Spleen (tissue), 13 donors: ENCODE measurements around the gene RNF13. TPM values are rescaled to one million over a fixed set of nuclear protein-coding genes. Genes with fewer than 3 reads are reported as not detected.

Experiments
- DNase-seq: peaks from one replicate; pipeline ENCODE4 v3.0.0-alpha.2; 2020
- H3K27ac ChIP-seq, 8 donors: fragments of 200-600 bp; sonication (generic) in 7 of 8; 1 replicate in 4 of 8; 2 replicates in 4 of 8; pipeline versions ENCODE4 v1.5.0 to v1.8.0; 2016 to 2021; ENCODE audit warnings: inconsistent platforms in 4 of 8, mild to moderate bottlenecking in 4 of 8, moderate library complexity in 1 of 8
- H3K27me3 ChIP-seq, 7 donors: fragments of 200-600 bp; sonication (generic) in 6 of 7; replicated peaks in 1 of 7; 1 replicate in 4 of 7; 2 replicates in 3 of 7; pipeline versions ENCODE4 v1.5.0 to v1.8.0; 2016 to 2021; ENCODE audit warnings: inconsistent platforms in 3 of 7, mild to moderate bottlenecking in 1 of 7
- H3K36me3 ChIP-seq, 6 donors: fragments of 200-600 bp; sonication (generic) in 5 of 6; 1 replicate in 4 of 6; 2 replicates in 2 of 6; pipeline versions ENCODE4 v1.5.0 to v1.8.0; 2016 to 2021; ENCODE audit warnings: inconsistent platforms in 2 of 6
- H3K4me1 ChIP-seq, 6 donors: fragments of 200-600 bp; sonication (generic) in 5 of 6; 1 replicate in 3 of 6; 2 replicates in 3 of 6; pipeline versions ENCODE4 v1.5.0 to v1.8.0; 2016 to 2021; ENCODE audit warnings: inconsistent platforms in 3 of 6
- H3K4me3 ChIP-seq, 8 donors: fragments of 200-600 bp; sonication (generic) in 7 of 8; 1 replicate in 4 of 8; 2 replicates in 4 of 8; pipeline versions ENCODE4 v1.5.0 to v1.8.0; 2016 to 2021; ENCODE audit warnings: inconsistent platforms in 4 of 8, mild to moderate bottlenecking in 4 of 8, moderate library complexity in 2 of 8
- H3K9me3 ChIP-seq, 8 donors: fragments of 200-600 bp; sonication (generic) in 7 of 8; 1 replicate in 4 of 8; 2 replicates in 4 of 8; pipeline versions ENCODE4 v1.5.0 to v1.8.0; 2016 to 2021; ENCODE audit warnings: inconsistent platforms in 4 of 8
- POLR2A ChIP-seq, 3 donors: fragments of 450-650 bp; IDR thresholded peaks; one replicate each; pipeline ENCODE4 v1.5.1; 2017; ENCODE audit warnings: antibody characterized with exemption in 3 of 3, mild to moderate bottlenecking in 1 of 3
- POLR2AphosphoS5 ChIP-seq, 3 donors: sonication (generic); formaldehyde crosslinking; IDR thresholded peaks; one replicate each; pipeline ENCODE4 v1.5.1; 2017; ENCODE audit warnings: antibody characterized with exemption in 3 of 3
- WGBS, 5 donors: extraction: QIAGEN DNeasy Blood & Tissue Kit in 3 of 5; methylation state at CpG; one replicate each; pipeline versions ENCODE4 v1.1.5 to v1.1.7; 2013 to 2018; 5-methylcytosine and 5-hydroxymethylcytosine counted together
- intact Hi-C: fragments of 100-400 bp; cut with DNase I; formaldehyde crosslinking; loops from one replicate; pipeline ENCODE4 v1.15.0; 2023; ENCODE audit warnings: low total_unique reads
- long read RNA-seq, 2 donors: transcript quantifications; one replicate each; lab custom pipeline, GENCODE V29; 2026
- polyA plus RNA-seq, 3 donors: library from polyadenylated mRNA; stranded (reverse); fragments of 200-250 nt; gene quantifications; one replicate each; pipeline ENCODE4 v1.2.1, GENCODE V29; 2013
- total RNA-seq, 7 donors: library from RNA; depleted of rRNA in 3 of 7; stranded (reverse); fragments of >200 nt in 3 of 7; fragmentation: NEBNext Ultra II Directional in 4 of 7; extraction: Animal tissue kit (Norgen Biotek cat#: 25700) in 4 of 7; gene quantifications; one replicate each; pipeline versions ENCODE4 v1.1.0 to v1.2.1, GENCODE V29; 2016 to 2021
- TF ChIP-seq, protein P1 (sequence below), 11 experiments: fragments of 200-600 bp in 7 of 11; fragments of 450-650 bp in 4 of 11; sonication (generic) in 4 of 11; IDR thresholded peaks in 8 of 11; conservative IDR thresholded peaks in 3 of 11; 1 replicate in 7 of 11; 2 replicates in 4 of 11; pipeline versions ENCODE4 v1.4.0 to v1.8.0; 2016 to 2021; ENCODE audit warnings: antibody characterized with exemption in 11 of 11, inconsistent platforms in 4 of 11, mild to moderate bottlenecking in 1 of 11
- donor health status: healthy with polysubstance abuse.
- donor health status: DM: no; HTN: no; CAD: no; lungs with moderate emphysema.
- donor health status: DM: no; HTN: no; CAD: no.
- donor health status: Bipolar disorder and iron deficiency.
- donor health status: healthy.
- donor health status: DM: no; HTN: no; CAD: no.
- donor health status: DM: yes; HTN: yes; CAD: no.

Gene RNF13, protein sequence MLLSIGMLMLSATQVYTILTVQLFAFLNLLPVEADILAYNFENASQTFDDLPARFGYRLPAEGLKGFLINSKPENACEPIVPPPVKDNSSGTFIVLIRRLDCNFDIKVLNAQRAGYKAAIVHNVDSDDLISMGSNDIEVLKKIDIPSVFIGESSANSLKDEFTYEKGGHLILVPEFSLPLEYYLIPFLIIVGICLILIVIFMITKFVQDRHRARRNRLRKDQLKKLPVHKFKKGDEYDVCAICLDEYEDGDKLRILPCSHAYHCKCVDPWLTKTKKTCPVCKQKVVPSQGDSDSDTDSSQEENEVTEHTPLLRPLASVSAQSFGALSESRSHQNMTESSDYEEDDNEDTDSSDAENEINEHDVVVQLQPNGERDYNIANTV
- total RNA-seq, result 100 to 1,000 TPM in 5 of 7 donors, 10 to 100 TPM in 2; 85.1 to 137 (median 125) TPM
- 10 to 100 TPM; 30.7 to 36.8 (median 34.5) TPM for polyA plus RNA-seq
- long read RNA-seq, donor 1, transcript RNF13-203 (10 exons, 2,843 nt), result major isoform, 18 of 24 reads
- long read RNA-seq, donor 1, partial matches to known transcripts, result 0 of 24 reads
- long read RNA-seq, donor 1, other reads (novel, unspliced or antisense), result 0 of 24 reads
- long read RNA-seq, donor 2, transcript RNF13-203 (10 exons, 2,843 nt), result major isoform, 13 of 14 reads
- long read RNA-seq, donor 2, partial matches to known transcripts, result 0 of 14 reads
- long read RNA-seq, donor 2, other reads (novel, unspliced or antisense), result 0 of 14 reads

DNA sequence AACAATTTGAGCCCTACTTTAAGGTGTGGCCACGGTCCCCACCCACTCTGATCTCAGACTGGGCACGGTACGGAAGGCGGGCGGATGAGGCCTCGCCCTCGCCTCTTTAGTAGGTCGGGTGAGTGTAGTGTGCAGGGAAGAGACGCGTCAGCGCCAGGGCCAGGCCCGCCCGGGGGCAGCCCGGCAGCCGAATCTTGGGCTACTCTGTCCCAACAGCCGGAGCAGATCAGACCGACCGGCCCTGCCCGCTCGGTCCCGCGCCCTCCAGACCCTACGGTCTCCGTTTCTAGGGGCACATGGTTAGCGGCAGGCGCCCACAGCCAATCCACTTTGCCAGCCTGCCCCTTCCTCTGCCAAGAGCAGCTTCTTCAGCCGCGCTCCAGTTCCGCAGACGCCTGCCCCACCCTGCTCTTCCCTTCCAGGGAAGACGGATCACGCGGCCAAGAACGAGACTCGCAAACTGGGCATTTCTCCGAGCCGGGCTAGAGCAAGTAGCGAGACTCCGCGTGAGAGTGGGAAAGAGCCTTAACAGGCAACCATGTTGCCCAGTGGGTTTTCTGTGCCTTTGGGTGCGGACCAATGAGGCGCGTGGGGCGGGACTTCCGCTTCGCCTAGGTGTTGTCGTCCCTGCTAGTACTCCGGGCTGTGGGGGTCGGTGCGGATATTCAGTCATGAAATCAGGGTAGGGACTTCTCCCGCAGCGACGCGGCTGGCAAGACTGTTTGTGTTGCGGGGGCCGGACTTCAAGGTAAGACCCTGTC lies at the start of gene RNF13:
Gene RNF13, plus strand, starts transcription at position 610 of the 761 bp plus-strand sequence. CDS start 32,812 bp downstream, outside the sequence.
- intact Hi-C loops, result no loop called here
- Histone ChIP-seq H3K36me3 (no peaks in the 10 kb centered on the region), H3K27me3 (no peaks in the 10 kb centered on the region), H3K4me3 (peak within 1 kb of the TSS; percentile 66 to 93 (median 75)), H3K4me1 (peaks cover 10 to 64% (median 52%) of the 10 kb centered on the region in 6 donors), H3K9me3 (no peaks in the 10 kb centered on the region), H3K27ac (peak within 1 kb of the TSS; percentile 88 to 99 (median 98))
- 0% methylated on average over 24 to 56 of the region's 56 CpGs for WGBS, 5 donors
- TF ChIP-seq POLR2A (IDR thresholded peaks at IDR 0.05) (peak; percentile 9 to 76 (median 14)), POLR2AphosphoS5 (IDR thresholded peaks at IDR 0.05) (peak; percentile 87 to 96 (median 92))
- TF ChIP-seq, protein P1, sequence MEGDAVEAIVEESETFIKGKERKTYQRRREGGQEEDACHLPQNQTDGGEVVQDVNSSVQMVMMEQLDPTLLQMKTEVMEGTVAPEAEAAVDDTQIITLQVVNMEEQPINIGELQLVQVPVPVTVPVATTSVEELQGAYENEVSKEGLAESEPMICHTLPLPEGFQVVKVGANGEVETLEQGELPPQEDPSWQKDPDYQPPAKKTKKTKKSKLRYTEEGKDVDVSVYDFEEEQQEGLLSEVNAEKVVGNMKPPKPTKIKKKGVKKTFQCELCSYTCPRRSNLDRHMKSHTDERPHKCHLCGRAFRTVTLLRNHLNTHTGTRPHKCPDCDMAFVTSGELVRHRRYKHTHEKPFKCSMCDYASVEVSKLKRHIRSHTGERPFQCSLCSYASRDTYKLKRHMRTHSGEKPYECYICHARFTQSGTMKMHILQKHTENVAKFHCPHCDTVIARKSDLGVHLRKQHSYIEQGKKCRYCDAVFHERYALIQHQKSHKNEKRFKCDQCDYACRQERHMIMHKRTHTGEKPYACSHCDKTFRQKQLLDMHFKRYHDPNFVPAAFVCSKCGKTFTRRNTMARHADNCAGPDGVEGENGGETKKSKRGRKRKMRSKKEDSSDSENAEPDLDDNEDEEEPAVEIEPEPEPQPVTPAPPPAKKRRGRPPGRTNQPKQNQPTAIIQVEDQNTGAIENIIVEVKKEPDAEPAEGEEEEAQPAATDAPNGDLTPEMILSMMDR (IDR thresholded peaks at IDR 0.05 in 8 of 11, conservative IDR thresholded peaks at IDR 0.05 in 3 of 11), result no peak
- DNase-seq, result peak; percentile 99

DNA sequence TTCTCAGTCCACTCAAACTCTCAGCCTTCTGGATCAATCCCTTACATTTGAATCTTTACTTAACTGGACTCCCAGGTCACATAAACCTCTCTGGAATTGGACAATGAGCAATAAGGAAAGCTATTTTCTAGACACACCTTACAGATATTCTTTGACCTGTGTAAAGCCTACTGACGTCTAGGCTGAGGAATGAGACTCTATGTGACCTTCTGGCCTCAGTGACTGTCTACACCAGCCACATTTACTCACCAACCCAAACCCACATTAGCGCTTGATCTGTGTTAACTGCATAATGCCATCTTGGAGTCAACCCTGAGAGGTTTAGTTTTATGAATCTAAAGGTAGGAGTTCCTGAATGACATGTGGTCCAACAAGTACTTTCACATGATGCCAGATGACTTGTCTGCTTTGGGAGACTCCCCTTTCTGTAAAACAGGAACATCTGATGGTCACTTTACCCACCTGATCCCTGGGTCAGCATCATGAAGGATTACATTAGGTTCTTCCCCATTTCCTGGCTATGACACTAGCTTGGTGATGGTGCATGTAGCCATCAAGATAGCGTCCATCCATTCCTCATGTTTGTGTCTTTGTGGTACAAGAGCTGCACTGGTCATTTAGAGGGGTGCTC lies 49.3 kb upstream of the RNF13 start:
- WGBS, 5 donors, result 76 to 85% (median 81%) methylated on average over 3 of the region's 3 CpGs
- intact Hi-C loops, result no loop called here
- H3K36me3 ChIP-seq, result no peaks in the 10 kb centered on the region
- H3K9me3 ChIP-seq, result no peaks in the 10 kb centered on the region
- TF ChIP-seq, protein P1 (IDR thresholded peaks at IDR 0.05 in 8 of 11, conservative IDR thresholded peaks at IDR 0.05 in 3 of 11), result no peak
- no peak for TF ChIP-seq POLR2AphosphoS5 (IDR thresholded peaks at IDR 0.05)
- no peak for TF ChIP-seq POLR2A (IDR thresholded peaks at IDR 0.05)
- DNase-seq, result no peak
- H3K4me1 ChIP-seq, result no peaks in the 10 kb centered on the region
- no peak overlapping the region for H3K4me3 ChIP-seq
- H3K27ac ChIP-seq, result no peak overlapping the region
- H3K27me3 ChIP-seq, result peaks cover 0 to 24% (median 0%) of the 10 kb centered on the region in 7 donors

DNA sequence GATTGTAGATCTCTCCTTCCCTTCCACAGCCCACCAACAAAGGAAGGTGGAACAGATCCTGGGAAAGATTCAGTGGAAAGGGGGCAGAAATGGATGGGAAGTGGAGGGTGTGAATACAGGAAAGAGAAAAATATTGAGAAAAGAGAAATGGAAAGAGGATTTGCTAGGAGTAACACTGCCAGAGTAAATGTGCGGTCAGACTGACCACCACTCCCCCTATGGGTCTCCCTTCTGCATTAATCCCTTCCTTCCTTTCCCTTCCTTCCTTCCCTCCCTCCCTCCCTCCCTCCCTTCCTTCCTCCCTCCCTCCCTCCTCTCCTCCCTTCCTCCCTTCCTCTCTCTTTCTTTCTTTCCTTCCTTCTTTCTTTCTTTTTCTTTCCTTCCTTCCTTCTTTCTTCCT lies 48.7 kb upstream of the RNF13 start:
- TF ChIP-seq POLR2AphosphoS5 (IDR thresholded peaks at IDR 0.05) (no peak), POLR2A (IDR thresholded peaks at IDR 0.05) (no peak)
- TF ChIP-seq, protein P1 (IDR thresholded peaks at IDR 0.05 in 8 of 11, conservative IDR thresholded peaks at IDR 0.05 in 3 of 11), result no peak
- no peak for DNase-seq
- intact Hi-C loops, result no loop called here
- no peaks in the 10 kb centered on the region for H3K4me1 ChIP-seq
- H3K36me3 ChIP-seq, result no peaks in the 10 kb centered on the region
- no peak overlapping the region for H3K4me3 ChIP-seq
- 62 to 90% (median 76%) methylated on average over 1 of the region's 1 CpG for WGBS, 5 donors
- no peaks in the 10 kb centered on the region for H3K9me3 ChIP-seq
- H3K27me3 ChIP-seq, result peaks cover 0 to 24% (median 0%) of the 10 kb centered on the region in 7 donors
- no peak overlapping the region for H3K27ac ChIP-seq
